ENCODE measurements around the gene SPAG16.

The SPAG16 gene

DNA sequence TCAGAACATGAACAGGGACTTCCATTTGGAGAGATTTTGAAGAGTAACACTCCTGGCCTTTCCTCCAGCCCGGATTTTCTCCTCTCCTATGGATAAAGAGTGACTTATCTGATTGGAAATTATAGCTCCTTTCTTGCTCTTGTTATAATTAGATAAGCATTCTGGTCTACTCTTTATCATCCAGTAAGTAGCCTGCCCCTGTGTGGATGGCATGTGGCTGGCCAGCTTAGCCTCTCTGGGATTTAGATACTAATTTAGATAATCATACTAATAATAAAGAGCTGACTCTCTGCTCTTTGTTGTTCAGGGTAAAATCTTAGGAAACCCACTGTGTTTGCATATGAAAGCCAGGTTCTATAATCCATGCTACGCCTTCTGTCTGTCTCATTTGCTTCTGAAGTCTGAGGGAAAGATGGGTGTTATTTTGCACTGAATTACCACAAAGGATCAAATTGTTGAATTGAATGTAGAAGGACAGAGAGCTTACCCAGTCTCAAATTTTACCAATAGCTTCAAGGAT is 438.8 kb downstream of the SPAG16 start:
- TF ChIP-seq, protein P1, sequence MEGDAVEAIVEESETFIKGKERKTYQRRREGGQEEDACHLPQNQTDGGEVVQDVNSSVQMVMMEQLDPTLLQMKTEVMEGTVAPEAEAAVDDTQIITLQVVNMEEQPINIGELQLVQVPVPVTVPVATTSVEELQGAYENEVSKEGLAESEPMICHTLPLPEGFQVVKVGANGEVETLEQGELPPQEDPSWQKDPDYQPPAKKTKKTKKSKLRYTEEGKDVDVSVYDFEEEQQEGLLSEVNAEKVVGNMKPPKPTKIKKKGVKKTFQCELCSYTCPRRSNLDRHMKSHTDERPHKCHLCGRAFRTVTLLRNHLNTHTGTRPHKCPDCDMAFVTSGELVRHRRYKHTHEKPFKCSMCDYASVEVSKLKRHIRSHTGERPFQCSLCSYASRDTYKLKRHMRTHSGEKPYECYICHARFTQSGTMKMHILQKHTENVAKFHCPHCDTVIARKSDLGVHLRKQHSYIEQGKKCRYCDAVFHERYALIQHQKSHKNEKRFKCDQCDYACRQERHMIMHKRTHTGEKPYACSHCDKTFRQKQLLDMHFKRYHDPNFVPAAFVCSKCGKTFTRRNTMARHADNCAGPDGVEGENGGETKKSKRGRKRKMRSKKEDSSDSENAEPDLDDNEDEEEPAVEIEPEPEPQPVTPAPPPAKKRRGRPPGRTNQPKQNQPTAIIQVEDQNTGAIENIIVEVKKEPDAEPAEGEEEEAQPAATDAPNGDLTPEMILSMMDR (IDR thresholded peaks at IDR 0.05; ENCODE audit: low read depth, low read length) = no peak
- DNase-seq (ENCODE audit: low read depth, low spot score) = no peak
- H3K4me3 ChIP-seq (ENCODE audit: low read depth, low read length) = no peak overlapping the region
- in situ Hi-C loops (cut with HindIII; ENCODE audit: low sequenced_read_pairs) = no loop called here

GRCh38 chr2:213723707-213724106 is 439.4 kb downstream of the SPAG16 start:
- TF ChIP-seq, protein P1 (IDR thresholded peaks at IDR 0.05; ENCODE audit: low read depth, low read length) = no peak
- in situ Hi-C loops (cut with HindIII; ENCODE audit: low sequenced_read_pairs) = no loop called here
- DNase-seq (ENCODE audit: low read depth, low spot score) = no peak
- no peak overlapping the region for H3K4me3 ChIP-seq (ENCODE audit: low read depth, low read length)

DNA sequence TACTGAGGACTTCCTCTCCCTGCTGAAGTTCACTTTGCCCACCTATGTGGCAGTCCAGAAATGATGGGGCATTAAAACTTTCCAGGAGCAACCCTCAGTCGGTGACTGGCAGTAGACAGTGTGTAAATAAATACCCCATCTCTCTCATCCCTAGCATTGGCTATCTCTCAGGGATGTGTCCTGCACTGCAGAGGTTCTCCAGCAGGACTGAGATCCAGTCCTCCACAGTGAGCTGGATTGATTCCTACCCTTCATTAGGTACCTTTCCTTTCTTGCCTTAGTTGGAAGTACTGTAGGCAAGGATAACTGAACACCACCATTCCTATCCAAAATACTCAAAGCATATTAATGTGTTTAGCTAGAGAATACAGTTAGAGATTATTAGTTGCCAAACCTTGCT is 441.8 kb downstream of the SPAG16 start:
- no peak overlapping the region for H3K4me3 ChIP-seq (ENCODE audit: low read depth, low read length)
- in situ Hi-C loops (cut with HindIII; ENCODE audit: low sequenced_read_pairs) = no loop called here
- TF ChIP-seq, protein P1 (IDR thresholded peaks at IDR 0.05; ENCODE audit: low read depth, low read length) = no peak
- no peak for DNase-seq (ENCODE audit: low read depth, low spot score)

DNA sequence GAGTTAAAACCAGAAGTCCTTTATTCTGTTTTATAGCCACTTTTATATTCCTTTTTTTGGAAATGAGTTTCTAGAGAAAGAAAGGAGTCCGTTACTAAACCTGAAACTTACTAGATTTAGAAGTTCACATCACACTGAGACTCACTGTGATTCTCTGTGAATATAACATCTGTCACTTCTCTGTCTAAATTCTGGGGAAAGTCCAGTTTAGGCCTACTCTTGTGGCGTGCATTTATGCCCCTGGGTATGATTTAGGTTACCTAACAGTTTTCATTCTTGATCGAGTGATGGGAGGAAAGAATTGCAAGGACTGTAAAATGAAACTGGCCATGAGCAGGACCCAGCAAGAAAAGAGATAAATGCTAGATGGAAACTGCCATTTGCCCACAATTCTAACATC is 449.6 kb downstream of the SPAG16 start:
- in situ Hi-C loops (cut with HindIII; ENCODE audit: low sequenced_read_pairs) = no loop called here
- TF ChIP-seq, protein P1 (IDR thresholded peaks at IDR 0.05; ENCODE audit: low read depth, low read length) = no peak
- DNase-seq (ENCODE audit: low read depth, low spot score) = no peak
- no peak overlapping the region for H3K4me3 ChIP-seq (ENCODE audit: low read depth, low read length)

- no peak overlapping the region for H3K4me3 ChIP-seq (ENCODE audit: low read depth, low read length)
- TF ChIP-seq, protein P1 (IDR thresholded peaks at IDR 0.05; ENCODE audit: low read depth, low read length) = no peak
- no peak for DNase-seq (ENCODE audit: low read depth, low spot score)
- in situ Hi-C loops (cut with HindIII; ENCODE audit: low sequenced_read_pairs) = no loop called here
These were observed 456.2 kb downstream of the SPAG16 start for GRCh38 chr2:213740453-213740852.

GRCh38 chr2:213751446-213751845 is 467.2 kb downstream of the SPAG16 start:
- H3K4me3 ChIP-seq (ENCODE audit: low read depth, low read length) = no peak overlapping the region
- DNase-seq (ENCODE audit: low read depth, low spot score) = no peak
- TF ChIP-seq, protein P1 (IDR thresholded peaks at IDR 0.05; ENCODE audit: low read depth, low read length) = no peak
- in situ Hi-C loops (cut with HindIII; ENCODE audit: low sequenced_read_pairs) = no loop called here

- TF ChIP-seq, protein P1 (IDR thresholded peaks at IDR 0.05; ENCODE audit: low read depth, low read length) = no peak
- in situ Hi-C loops (cut with HindIII; ENCODE audit: low sequenced_read_pairs) = no loop called here
- no peak for DNase-seq (ENCODE audit: low read depth, low spot score)
- no peak overlapping the region for H3K4me3 ChIP-seq (ENCODE audit: low read depth, low read length)
These were observed 468.3 kb downstream of the SPAG16 start for GRCh38 chr2:213752575-213752974.
